Neural crest cell (in vitro differentiated cells): ENCODE measurements around the gene LORICRIN. TPM values are rescaled to one million over a fixed set of nuclear protein-coding genes. Genes with fewer than 3 reads are reported as not detected.
A peak's percentile ranks its signal among the peaks of the same experiment; 100 is the strongest.

Experiments used
- DNase-seq: peaks from one replicate; pipeline ENCODE4 v3.0.0; 2021; ENCODE audit warnings: low read depth, mixed read lengths, low spot score
- H3K27ac Mint-ChIP-seq: one replicate; pipeline ENCODE4 v1.8.0; 2021; ENCODE audit warnings: mild to moderate bottlenecking, mixed read lengths; ENCODE audit not compliant: unreplicated experiment
- H3K27me3 Mint-ChIP-seq: 2 replicates; pipeline ENCODE4 v1.8.0; 2021; ENCODE audit warnings: low read depth, mild to moderate bottlenecking, mixed read lengths
- H3K36me3 Mint-ChIP-seq: 2 replicates; pipeline ENCODE4 v1.8.0; 2021; ENCODE audit warnings: low read depth, mild to moderate bottlenecking, mixed read lengths
- H3K4me1 Mint-ChIP-seq: 2 replicates; pipeline ENCODE4 v1.8.0; 2021; ENCODE audit warnings: mixed read lengths
- H3K4me3 Mint-ChIP-seq: one replicate; pipeline ENCODE4 v1.8.0; 2021; ENCODE audit warnings: mild to moderate bottlenecking, mixed read lengths
- H3K9me3 Mint-ChIP-seq: 2 replicates; pipeline ENCODE4 v1.8.0; 2021; ENCODE audit warnings: mixed read lengths
- CTCF ChIP-seq: fragments of 200-600 bp; sonication (generic); conservative IDR thresholded peaks from 2 replicates; pipeline ENCODE4 v1.5.0; 2021; ENCODE audit warnings: antibody characterized with exemption, mild to moderate bottlenecking
- total RNA-seq: library from RNA; stranded (reverse); gene quantifications from 2 replicates; pipeline ENCODE4 v1.2.1, GENCODE V29; 2021

The LORICRIN gene
- total RNA-seq, 1 donor from 2014 or later, result not detected

DNA sequence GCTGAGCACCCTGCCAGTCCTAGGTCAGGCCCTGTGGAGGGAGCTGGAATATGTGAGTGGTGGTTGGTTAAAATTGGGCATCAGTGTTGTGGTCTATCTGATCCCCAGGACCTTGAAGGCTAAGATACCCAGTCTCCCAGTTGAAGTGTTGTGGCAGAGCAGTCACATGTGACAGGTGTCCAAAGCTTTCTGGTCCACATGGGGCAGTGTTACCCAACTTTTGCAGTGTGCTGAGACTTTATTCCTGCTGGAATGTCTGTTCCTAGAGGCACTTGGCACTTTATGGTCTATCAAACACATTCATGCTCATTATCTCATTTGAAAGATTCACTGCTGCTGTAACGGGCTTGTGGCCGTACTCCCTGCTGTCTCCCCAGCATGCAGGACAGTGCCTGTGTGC is 21.0 kb upstream of the LORICRIN start:
- peak; percentile 35 for TF ChIP-seq CTCF
- Mint-ChIP-seq H3K36me3 (no peaks in the 10 kb centered on the region), H3K27ac (no peak overlapping the region), H3K4me1 (no peaks in the 10 kb centered on the region), H3K4me3 (no peak overlapping the region), H3K27me3 (peaks cover 54% of the 10 kb centered on the region), H3K9me3 (peaks cover 2% of the 10 kb centered on the region)
- DNase-seq, result no peak

GRCh38 chr1:153242160-153242559 is 17.3 kb upstream of the LORICRIN start:
- TF ChIP-seq CTCF, result no peak
- no peak overlapping the region for H3K4me3 Mint-ChIP-seq
- H3K36me3 Mint-ChIP-seq, result no peaks in the 10 kb centered on the region
- peaks cover 34% of the 10 kb centered on the region for H3K27me3 Mint-ChIP-seq
- DNase-seq, result no peak
- peaks cover 7% of the 10 kb centered on the region for H3K9me3 Mint-ChIP-seq
- H3K4me1 Mint-ChIP-seq, result no peaks in the 10 kb centered on the region
- H3K27ac Mint-ChIP-seq, result no peak overlapping the region

- Mint-ChIP-seq H3K27ac (no peak overlapping the region), H3K27me3 (peaks cover 35% of the 10 kb centered on the region), H3K36me3 (no peaks in the 10 kb centered on the region), H3K4me3 (no peak overlapping the region), H3K9me3 (peaks cover 7% of the 10 kb centered on the region), H3K4me1 (no peaks in the 10 kb centered on the region)
- DNase-seq, result no peak
- no peak for TF ChIP-seq CTCF
These were observed 14.0 kb upstream of the LORICRIN start for GRCh38 chr1:153245466-153245865.

DNA sequence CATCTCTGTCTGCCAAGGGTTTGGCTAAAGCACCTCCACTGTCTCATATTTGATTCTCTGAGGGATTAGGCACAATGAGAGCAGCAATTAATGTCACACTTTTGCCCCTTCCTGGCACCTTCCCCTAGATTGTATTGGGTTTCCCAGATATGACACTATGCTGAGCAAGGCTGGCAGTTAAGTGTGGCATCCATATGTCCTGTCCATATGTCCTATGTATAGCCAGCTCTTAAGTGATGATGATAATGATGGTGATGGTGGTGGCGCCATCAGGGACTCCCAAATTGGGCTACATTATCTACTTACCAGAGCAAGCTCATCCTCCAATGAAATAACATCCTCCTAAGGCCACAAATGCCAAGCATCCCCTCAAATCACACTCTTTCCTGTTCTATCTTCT is 13.5 kb upstream of the LORICRIN start:
- no peak for DNase-seq
- H3K27ac Mint-ChIP-seq, result no peak overlapping the region
- H3K36me3 Mint-ChIP-seq, result no peaks in the 10 kb centered on the region
- no peak for TF ChIP-seq CTCF
- no peaks in the 10 kb centered on the region for H3K4me1 Mint-ChIP-seq
- H3K9me3 Mint-ChIP-seq, result peaks cover 7% of the 10 kb centered on the region
- no peak overlapping the region for H3K4me3 Mint-ChIP-seq
- peaks cover 34% of the 10 kb centered on the region for H3K27me3 Mint-ChIP-seq

GRCh38 chr1:153246825-153247224 is 12.7 kb upstream of the LORICRIN start:
- H3K4me1 Mint-ChIP-seq, result no peaks in the 10 kb centered on the region
- H3K9me3 Mint-ChIP-seq, result peaks cover 7% of the 10 kb centered on the region
- H3K4me3 Mint-ChIP-seq, result no peak overlapping the region
- H3K27me3 Mint-ChIP-seq, result peaks cover 41% of the 10 kb centered on the region
- no peaks in the 10 kb centered on the region for H3K36me3 Mint-ChIP-seq
- TF ChIP-seq CTCF, result no peak
- H3K27ac Mint-ChIP-seq, result no peak overlapping the region
- DNase-seq, result no peak
